ENCODE data around the gene HSPG2. TPM values are rescaled to one million over a fixed set of nuclear protein-coding genes. Genes with fewer than 3 reads are reported as not detected.

The HSPG2 gene
- total and polyA plus RNA-seq, 10 of the 15 experiments (the other 5 are each of a cell fraction or from before 2014, with no cell fraction given), result 0.30 to 3.4 (median 0.73) TPM; not detected in 2

GRCh38 chr1:21804536-21804935 lies 132.6 kb downstream of the HSPG2 start:
- BruUV-seq (replicated peaks), result no TSS peak
- no peaks in the 10 kb centered on the region for H3K9me3 ChIP-seq (replicated peaks; ENCODE audit: control insufficient read depth, insufficient read depth, low read length)
- H3K36me3 ChIP-seq (ENCODE audit: control insufficient read depth in 2 of 2, insufficient read depth in 2 of 2, low read length in 1 of 2), result no peaks in the 10 kb centered on the region
- CTCF ChIA-PET, result no interaction called here
- no peaks in the 10 kb centered on the region for H4K20me1 ChIP-seq (ENCODE audit: control insufficient read depth, insufficient read depth)
- no peak for DNase-seq (ENCODE audit: low read depth, low spot score)
- H2AFZ ChIP-seq (ENCODE audit: control insufficient read depth, low read depth, low read length), result no peak overlapping the region
- no peak for ATAC-seq
- no peaks in the 10 kb centered on the region for H3K4me1 ChIP-seq (ENCODE audit: control insufficient read depth, insufficient read depth, low read length)
- in situ Hi-C loops (cut with MboI), result no loop called here
- H3K27me3 ChIP-seq (replicated peaks in 1 of 2; ENCODE audit: control insufficient read depth in 2 of 2, insufficient read depth in 2 of 2, low read length in 1 of 2), result no peaks in the 10 kb centered on the region
- no peak overlapping the region for H3K27ac ChIP-seq (ENCODE audit: control insufficient read depth, insufficient read depth)
- WGBS (ENCODE audit: insufficient coverage, insufficient replicate concordance, low lambda C conversion rate, missing lambda C conversion rate), result 78% methylated on average over 2 of the region's 2 CpGs
- no peaks in the 10 kb centered on the region for H3K79me2 ChIP-seq (ENCODE audit: control insufficient read depth, insufficient read depth, low read length)
- RAD21 ChIA-PET (ENCODE audit: unreplicated experiment), result no interaction called here
- no peak for FAIRE-seq
- no peak overlapping the region for H3K4me2 ChIP-seq (ENCODE audit: control insufficient read depth, insufficient read depth)
- H3K4me3 ChIP-seq, result no peak overlapping the region
- SMC1A ChIA-PET (ENCODE audit: uncharacterized antibody, unreplicated experiment), result no interaction called here
- intact Hi-C loops (cut with micrococcal nuclease; ENCODE audit: unreplicated experiment), result no loop called here
- POLR2A ChIA-PET, result interaction anchor here (0.6 kb wide), 1 partner anchor 58 kb away, joined by 3 read pairs; no protein-coding TSS in a partner anchor
- no peak overlapping the region for H3K9ac ChIP-seq (ENCODE audit: control insufficient read depth, insufficient read depth, low read length)
- TF ChIP-seq NFIC (IDR thresholded peaks at IDR 0.05; ENCODE audit: low read depth, low read length) (no peak), ZBTB11 (CRISPR knock-in tag; IDR thresholded peaks at IDR 0.05) (no peak), CEBPB (IDR thresholded peaks at IDR 0.05; ENCODE audit: borderline replicate concordance in 1 of 2, low read depth in 2 of 2, low read length in 2 of 2) (no peak), SKIL (IDR thresholded peaks at IDR 0.05; ENCODE audit: low read depth, poor library complexity, severe bottlenecking) (no peak), CHD2 (IDR thresholded peaks at IDR 0.05; ENCODE audit: borderline replicate concordance, low read depth, low read length) (no peak), SPI1 (IDR thresholded peaks at IDR 0.05; ENCODE audit: borderline replicate concordance, insufficient read depth, low read depth, low read length) (no peak), PBX3 (IDR thresholded peaks at IDR 0.05; ENCODE audit: insufficient replicate concordance, low read depth, low read length) (no peak), SUZ12 (IDR thresholded peaks at IDR 0.05; ENCODE audit: unreplicated experiment) (no peak), ZNF687 (IDR thresholded peaks at IDR 0.05) (no peak), SMAD1 (IDR thresholded peaks at IDR 0.05; ENCODE audit: low read depth, partially characterized antibody) (no peak)

All from GM12878 (cell line).